ENCODE measurements around the gene TRPM2. TPM values are rescaled to one million over a fixed set of nuclear protein-coding genes. Genes with fewer than 3 reads are reported as not detected.

Gene TRPM2
- total RNA-seq, 1 donor from 2014 or later = not detected

GRCh38 chr21:44397431-44398031 is 44.1 kb downstream of the TRPM2 start:
- Mint-ChIP-seq H3K36me3 (ENCODE audit: unreplicated experiment) (no peaks in the 10 kb centered on the region), H3K9me3 (ENCODE audit: unreplicated experiment) (no peaks in the 10 kb centered on the region), H3K27me3 (ENCODE audit: unreplicated experiment) (peaks cover 5% of the 10 kb centered on the region), H3K4me1 (ENCODE audit: unreplicated experiment) (no peaks in the 10 kb centered on the region), H3K27ac (ENCODE audit: unreplicated experiment) (no peak overlapping the region), H3K4me3 (ENCODE audit: unreplicated experiment) (no peak overlapping the region)
- DNase-seq (ENCODE audit: extremely low spot score, unreplicated experiment) = peak; percentile 82
- TF ChIP-seq CTCF (IDR thresholded peaks at IDR 0.05) = no peak

DNA sequence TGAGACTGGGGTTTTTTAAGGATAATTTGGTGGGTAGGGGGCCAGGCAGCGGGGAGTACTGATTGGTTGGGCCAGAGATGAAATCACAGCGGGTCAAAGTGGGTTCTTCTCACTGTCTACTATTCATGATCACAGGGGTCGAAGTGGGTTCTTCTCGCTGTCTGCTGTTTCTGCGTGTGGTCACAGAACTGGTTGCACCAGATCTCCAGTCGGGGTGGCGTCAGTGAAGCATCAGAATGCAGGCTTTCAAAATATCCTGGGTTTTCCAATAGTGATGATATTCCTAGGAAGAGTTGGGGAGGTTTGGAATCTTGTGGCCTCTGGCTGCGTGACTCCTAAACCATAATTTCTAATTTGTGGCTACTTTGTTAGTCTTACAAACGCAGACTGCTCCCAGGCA is 45.1 kb downstream of the TRPM2 start:
- H3K4me3 Mint-ChIP-seq (ENCODE audit: unreplicated experiment) = no peak overlapping the region
- no peak for TF ChIP-seq CTCF (IDR thresholded peaks at IDR 0.05)
- peak; percentile 62 for DNase-seq (ENCODE audit: extremely low spot score, unreplicated experiment)
- H3K4me1 Mint-ChIP-seq (ENCODE audit: unreplicated experiment) = no peaks in the 10 kb centered on the region
- H3K27ac Mint-ChIP-seq (ENCODE audit: unreplicated experiment) = no peak overlapping the region
- H3K27me3 Mint-ChIP-seq (ENCODE audit: unreplicated experiment) = peaks cover 3% of the 10 kb centered on the region
- H3K9me3 Mint-ChIP-seq (ENCODE audit: unreplicated experiment) = no peaks in the 10 kb centered on the region
- H3K36me3 Mint-ChIP-seq (ENCODE audit: unreplicated experiment) = no peaks in the 10 kb centered on the region

- Mint-ChIP-seq H3K4me1 (ENCODE audit: unreplicated experiment) (no peaks in the 10 kb centered on the region), H3K9me3 (ENCODE audit: unreplicated experiment) (no peaks in the 10 kb centered on the region), H3K36me3 (ENCODE audit: unreplicated experiment) (no peaks in the 10 kb centered on the region), H3K27ac (ENCODE audit: unreplicated experiment) (no peak overlapping the region), H3K4me3 (ENCODE audit: unreplicated experiment) (no peak overlapping the region), H3K27me3 (ENCODE audit: unreplicated experiment) (peaks cover 3% of the 10 kb centered on the region)
- no peak for TF ChIP-seq CTCF (IDR thresholded peaks at IDR 0.05)
- DNase-seq (ENCODE audit: extremely low spot score, unreplicated experiment) = peak; percentile 83
These were observed 45.9 kb downstream of the TRPM2 start for GRCh38 chr21:44399151-44399954.

DNA sequence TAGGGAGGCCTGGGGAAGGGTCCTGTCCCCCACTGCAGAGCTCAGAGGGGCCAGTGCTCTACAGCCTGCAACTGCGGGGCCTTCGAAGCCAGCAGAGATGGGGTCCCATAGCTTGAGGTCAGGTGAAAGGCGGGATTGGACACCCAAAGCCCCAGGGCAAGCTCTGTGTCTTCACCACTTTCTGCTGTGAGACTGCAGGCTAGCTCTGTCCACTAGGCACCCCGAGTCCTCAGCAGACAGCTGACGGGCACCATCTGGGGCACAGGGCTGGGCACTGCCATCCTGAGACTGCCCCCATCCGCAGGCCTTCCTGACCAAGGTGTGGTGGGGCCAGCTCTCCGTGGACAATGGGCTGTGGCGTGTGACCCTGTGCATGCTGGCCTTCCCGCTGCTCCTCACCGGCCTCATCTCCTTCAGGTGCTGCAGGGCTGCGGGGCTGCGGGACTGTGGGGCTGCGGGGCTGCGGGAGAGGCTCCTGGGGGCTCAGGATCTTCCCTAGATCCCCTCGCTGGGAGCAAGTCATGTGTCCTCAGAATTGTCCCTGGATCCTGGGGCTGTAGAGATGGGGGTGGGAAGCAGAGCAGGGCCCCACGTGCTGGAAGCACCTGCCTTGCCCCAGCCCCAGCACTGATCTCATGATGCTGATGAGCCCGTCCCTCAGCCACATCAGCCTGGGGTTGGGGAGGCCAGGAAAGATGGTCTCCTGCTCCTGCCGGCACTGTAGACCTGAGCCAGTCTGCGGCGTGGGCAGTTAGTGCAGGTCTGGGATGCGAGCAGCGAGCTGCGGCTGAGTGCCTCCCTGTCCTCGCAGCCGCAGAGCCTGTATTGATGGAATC is 46.8 kb downstream of the TRPM2 start:
- Mint-ChIP-seq H3K4me1 (ENCODE audit: unreplicated experiment) (no peaks in the 10 kb centered on the region), H3K4me3 (ENCODE audit: unreplicated experiment) (no peak overlapping the region), H3K27me3 (ENCODE audit: unreplicated experiment) (no peaks in the 10 kb centered on the region), H3K27ac (ENCODE audit: unreplicated experiment) (no peak overlapping the region), H3K36me3 (ENCODE audit: unreplicated experiment) (no peaks in the 10 kb centered on the region), H3K9me3 (ENCODE audit: unreplicated experiment) (no peaks in the 10 kb centered on the region)
- peak; percentile 81 for DNase-seq (ENCODE audit: extremely low spot score, unreplicated experiment)
- TF ChIP-seq CTCF (IDR thresholded peaks at IDR 0.05) = no peak

Data from osteocyte (in vitro differentiated cells).